ENCODE data around the gene CST4.
"Not testable (repeated sequence)": the region's sequence is repeated elsewhere in the genome, so short reads cannot be mapped to it uniquely, and the experiment has no call there.

CST4 gene

DNA sequence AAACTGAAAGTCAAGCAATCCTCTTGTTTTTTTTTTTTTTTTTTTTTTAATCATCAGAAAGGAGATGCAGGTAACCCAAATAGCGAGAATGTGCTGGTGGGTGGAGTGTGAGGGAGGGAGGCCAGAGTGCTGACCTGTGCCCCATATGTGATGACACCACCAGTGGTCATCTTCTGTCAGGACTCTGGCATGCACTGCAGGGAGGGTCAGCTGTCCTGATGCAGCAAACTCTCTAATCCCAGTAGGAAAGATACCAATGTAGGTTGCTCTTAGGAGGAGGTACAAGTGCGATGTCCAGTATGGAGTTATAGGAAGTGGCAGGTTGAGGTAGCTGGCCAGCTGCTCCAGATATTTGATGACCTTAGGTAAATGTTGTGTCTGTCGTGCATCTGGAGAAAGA lies 2.8 kb upstream of the CST4 start:
- Histone ChIP-seq H3K36me3 (ENCODE audit: control insufficient read depth, insufficient read depth, low read length) (no peaks in the 10 kb centered on the region), H3K9me3 (ENCODE audit: control insufficient read depth, low read length) (no peaks in the 10 kb centered on the region), H3K79me2 (no peaks in the 10 kb centered on the region), H3K4me2 (ENCODE audit: low read length) (no peak overlapping the region), H3K9ac (no peak overlapping the region), H3K27me3 (ENCODE audit: control insufficient read depth, insufficient read depth, low read length) (no peaks in the 10 kb centered on the region), H3K4me3 (ENCODE audit: low read depth, low read length) (no peak overlapping the region), H2AFZ (no peak overlapping the region), H3K27ac (no peak overlapping the region), H3K4me1 (no peaks in the 10 kb centered on the region)
- no peak for TF ChIP-seq CTCF (IDR thresholded peaks at IDR 0.05)

DNA sequence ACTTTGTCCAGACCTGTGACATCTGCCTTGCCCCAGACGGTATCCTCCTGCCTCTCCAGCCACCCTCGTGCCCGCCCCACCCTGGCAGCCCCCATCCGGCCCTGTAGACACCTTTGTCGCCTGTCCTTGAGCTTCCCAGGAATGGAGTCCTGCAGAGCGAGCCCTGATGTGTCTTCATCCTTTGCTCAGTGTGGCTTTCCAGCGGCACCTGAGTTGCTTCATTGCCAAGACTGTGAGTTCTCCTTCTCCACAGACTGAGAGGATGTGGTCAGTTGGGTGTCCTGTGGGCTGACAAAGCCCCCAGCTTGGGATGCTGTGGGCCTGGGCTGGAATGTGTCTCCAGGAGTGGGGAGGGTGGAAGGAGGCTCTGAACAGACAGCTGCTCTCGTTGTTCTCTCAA lies 1.7 kb upstream of the CST4 start:
- no peak overlapping the region for H2AFZ ChIP-seq
- no peak overlapping the region for H3K9ac ChIP-seq
- H3K4me1 ChIP-seq = no peaks in the 10 kb centered on the region
- H3K4me3 ChIP-seq (ENCODE audit: low read depth, low read length) = no peak overlapping the region
- TF ChIP-seq CTCF (IDR thresholded peaks at IDR 0.05) = no peak
- no peaks in the 10 kb centered on the region for H3K36me3 ChIP-seq (ENCODE audit: control insufficient read depth, insufficient read depth, low read length)
- no peaks in the 10 kb centered on the region for H3K9me3 ChIP-seq (ENCODE audit: control insufficient read depth, low read length)
- H3K27ac ChIP-seq = no peak overlapping the region
- H3K4me2 ChIP-seq (ENCODE audit: low read length) = no peak overlapping the region
- no peaks in the 10 kb centered on the region for H3K27me3 ChIP-seq (ENCODE audit: control insufficient read depth, insufficient read depth, low read length)
- H3K79me2 ChIP-seq = no peaks in the 10 kb centered on the region

- H3K27ac ChIP-seq = no peak overlapping the region
- no peak overlapping the region for H3K4me3 ChIP-seq (ENCODE audit: low read depth, low read length)
- H3K36me3 ChIP-seq (ENCODE audit: control insufficient read depth, insufficient read depth, low read length) = no peaks in the 10 kb centered on the region
- TF ChIP-seq CTCF (IDR thresholded peaks at IDR 0.05) = no peak
- no peaks in the 10 kb centered on the region for H3K9me3 ChIP-seq (ENCODE audit: control insufficient read depth, low read length)
- no peaks in the 10 kb centered on the region for H3K27me3 ChIP-seq (ENCODE audit: control insufficient read depth, insufficient read depth, low read length)
- H2AFZ ChIP-seq = no peak overlapping the region
- no peak overlapping the region for H3K9ac ChIP-seq
- no peaks in the 10 kb centered on the region for H3K79me2 ChIP-seq
- H3K4me1 ChIP-seq = no peaks in the 10 kb centered on the region
- no peak overlapping the region for H3K4me2 ChIP-seq (ENCODE audit: low read length)
Measured at GRCh38 chr20:23689399-23689690, 507 bp upstream of the CST4 start.

- no peaks in the 10 kb centered on the region for H3K4me1 ChIP-seq
- no peak overlapping the region for H3K9ac ChIP-seq
- H3K4me2 ChIP-seq (ENCODE audit: low read length) = no peak overlapping the region
- no peaks in the 10 kb centered on the region for H3K36me3 ChIP-seq (ENCODE audit: control insufficient read depth, insufficient read depth, low read length)
- no peaks in the 10 kb centered on the region for H3K9me3 ChIP-seq (ENCODE audit: control insufficient read depth, low read length)
- H3K27ac ChIP-seq = no peak overlapping the region
- no peak overlapping the region for H2AFZ ChIP-seq
- no peak for TF ChIP-seq CTCF (IDR thresholded peaks at IDR 0.05)
- H3K79me2 ChIP-seq = no peaks in the 10 kb centered on the region
- no peak overlapping the region for H3K4me3 ChIP-seq (ENCODE audit: low read depth, low read length)
- no peaks in the 10 kb centered on the region for H3K27me3 ChIP-seq (ENCODE audit: control insufficient read depth, insufficient read depth, low read length)
Measured at GRCh38 chr20:23687986-23688385, 852 bp downstream of the CST4 start.

DNA sequence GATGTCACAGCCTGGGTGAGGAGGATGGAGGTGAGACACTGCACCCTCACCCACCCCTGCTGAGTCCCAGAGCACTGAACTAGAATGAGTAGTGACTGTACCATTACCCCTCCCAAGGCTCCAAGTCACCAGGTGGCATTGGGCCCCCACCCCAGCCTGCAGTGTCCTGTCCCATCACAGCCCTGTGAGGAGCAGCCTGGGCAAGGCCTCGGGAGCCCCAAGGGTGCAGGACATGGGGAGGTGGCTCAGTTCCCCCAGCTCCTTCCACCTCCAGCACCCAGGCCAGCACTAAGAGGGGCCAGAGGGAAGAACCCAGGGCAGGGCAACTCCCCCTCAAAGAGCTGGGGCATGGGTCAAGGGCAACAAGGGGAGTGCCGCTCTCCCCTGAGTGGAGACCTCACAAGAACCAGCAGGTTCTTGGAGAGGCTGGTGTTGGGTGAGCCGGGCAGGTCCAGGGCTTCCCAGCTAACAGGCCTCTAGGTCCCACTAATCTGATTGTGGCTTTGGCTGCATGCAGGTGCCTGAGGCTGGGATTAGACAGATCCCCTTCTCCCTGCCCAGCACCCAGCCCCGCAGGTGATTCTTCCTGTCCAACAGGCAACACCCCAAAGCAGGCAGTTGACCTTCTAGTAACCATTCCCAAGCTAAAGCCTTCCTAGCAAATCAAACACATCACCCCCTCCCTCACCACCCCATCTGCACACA lies 2.6 kb downstream of the CST4 start:
- Histone ChIP-seq H3K9me3 (ENCODE audit: control insufficient read depth, low read length) (no peaks in the 10 kb centered on the region), H3K4me2 (ENCODE audit: low read length) (no peak overlapping the region), H3K4me1 (no peaks in the 10 kb centered on the region), H3K27ac (no peak overlapping the region), H3K36me3 (ENCODE audit: control insufficient read depth, insufficient read depth, low read length) (no peaks in the 10 kb centered on the region), H3K4me3 (ENCODE audit: low read depth, low read length) (no peak overlapping the region), H3K79me2 (no peaks in the 10 kb centered on the region), H3K27me3 (ENCODE audit: control insufficient read depth, insufficient read depth, low read length) (no peaks in the 10 kb centered on the region), H2AFZ (no peak overlapping the region), H3K9ac (no peak overlapping the region)
- no peak for TF ChIP-seq CTCF (IDR thresholded peaks at IDR 0.05)

- H2AFZ ChIP-seq; H3K27ac ChIP-seq; H3K4me1 ChIP-seq; H3K9ac ChIP-seq; H3K9me3 ChIP-seq (ENCODE audit: control insufficient read depth, low read length); H3K79me2 ChIP-seq; H3K36me3 ChIP-seq (ENCODE audit: control insufficient read depth, insufficient read depth, low read length); H3K27me3 ChIP-seq (ENCODE audit: control insufficient read depth, insufficient read depth, low read length); H3K4me2 ChIP-seq (ENCODE audit: low read length); H3K4me3 ChIP-seq (ENCODE audit: low read depth, low read length): not testable (repeated sequence)
Measured at GRCh38 chr20:23685529-23685896, 3.3 kb downstream of the CST4 start.
